T-cell (primary cell): ENCODE measurements around the gene ZNF468. TPM values are rescaled to one million over a fixed set of nuclear protein-coding genes. Genes with fewer than 3 reads are reported as not detected.
A peak's percentile ranks its signal among the peaks of the same experiment; 100 is the strongest.
"Not testable (repeated sequence)": the region's sequence is repeated elsewhere in the genome, so short reads cannot be mapped to it uniquely, and the experiment has no call there.

Source experiments
- ATAC-seq, 4 experiments: fragments of 200-7000 bp in 3 of 4; fragments of 150-1000 bp in 1 of 4; cut with Tn5 transposase; replicated peaks in 1 of 4; 1 replicate in 3 of 4; 2 replicates in 1 of 4; pipeline ENCODE4 v1.10.0; 2021; ENCODE audit warnings: moderate library complexity in 3 of 4, mild to moderate bottlenecking in 2 of 4, moderate number of reproducible peaks in 1 of 4
- CTCF ChIA-PET, 2 donors: fragments of 300-600 bp; sonication (Branson Sonifier 250); formaldehyde crosslinking; loops; one replicate each; lab custom pipeline; 2022; ENCODE audit warnings: antibody characterized with exemption in 2 of 2; lab: Charles Lee
- POLR2A ChIA-PET, 2 donors: fragments of 300-600 bp; sonication (Branson Sonifier 250); formaldehyde crosslinking; loops; one replicate each; lab custom pipeline; 2022; ENCODE audit warnings: antibody characterized with exemption in 2 of 2; lab: Charles Lee
- DNase-seq, 35 experiments: peaks; one replicate each; pipeline versions ENCODE4 v3.0.0 to v3.0.0-alpha.2; 2013 to 2023
- H3K27ac ChIP-seq: one replicate; pipeline ENCODE4 v1.5.1; 2013; ENCODE audit warnings: low read length
- H3K27me3 ChIP-seq, 2 experiments: replicated peaks in 1 of 2; 1 replicate in 1 of 2; 2 replicates in 1 of 2; pipeline versions ENCODE4 v1.6.1 to v1.7.0; 2013; ENCODE audit warnings: low read length in 1 of 2, mixed read lengths in 1 of 2; ENCODE audit not compliant: control insufficient read depth in 2 of 2, insufficient read depth in 2 of 2; ENCODE audit errors: extremely low read depth in 1 of 2
- H3K36me3 ChIP-seq, 2 donors: 1 replicate in 1 of 2; 2 replicates in 1 of 2; pipeline versions ENCODE4 v1.6.1 to v1.7.0; 2013; ENCODE audit warnings: low read length in 1 of 2; ENCODE audit not compliant: control insufficient read depth in 2 of 2, insufficient read depth in 1 of 2; ENCODE audit errors: extremely low read depth in 1 of 2
- H3K4me1 ChIP-seq, 2 experiments: 1 replicate in 1 of 2; 2 replicates in 1 of 2; pipeline versions ENCODE4 v1.6.1 to v1.7.0; 2013; ENCODE audit warnings: low read length in 2 of 2, mixed read lengths in 1 of 2; ENCODE audit not compliant: insufficient read depth in 2 of 2, control insufficient read depth in 1 of 2; ENCODE audit errors: extremely low read depth in 1 of 2
- H3K4me3 ChIP-seq, 2 donors: 1 replicate in 1 of 2; 2 replicates in 1 of 2; pipeline versions ENCODE4 v1.5.1 to v1.7.0; 2013; ENCODE audit warnings: mild to moderate bottlenecking in 2 of 2, low read length in 1 of 2, moderate library complexity in 1 of 2; ENCODE audit not compliant: control insufficient read depth in 1 of 2; ENCODE audit errors: extremely low read depth in 1 of 2
- H3K9me3 ChIP-seq: 2 replicates; pipeline ENCODE4 v1.7.0; 2013
- H3K27ac Mint-ChIP-seq, 2 donors: one replicate each; pipeline ENCODE4 v1.8.0; 2020 to 2021; ENCODE audit warnings: mild to moderate bottlenecking in 2 of 2, mixed read lengths in 2 of 2
- H3K27me3 Mint-ChIP-seq, 2 donors: one replicate each; pipeline ENCODE4 v1.8.0; 2021 to 2022; ENCODE audit warnings: mixed read lengths in 2 of 2
- H3K36me3 Mint-ChIP-seq: one replicate; pipeline ENCODE4 v1.8.0; 2021; ENCODE audit warnings: mixed read lengths
- H3K4me1 Mint-ChIP-seq, 3 donors: one replicate each; pipeline ENCODE4 v1.8.0; 2020 to 2022; ENCODE audit warnings: mixed read lengths in 3 of 3, mild to moderate bottlenecking in 1 of 3
- H3K4me3 Mint-ChIP-seq, 3 donors: one replicate each; pipeline ENCODE4 v1.8.0; 2020 to 2022; ENCODE audit warnings: mild to moderate bottlenecking in 3 of 3, mixed read lengths in 3 of 3, moderate library complexity in 3 of 3
- H3K9me3 Mint-ChIP-seq, 3 donors: one replicate each; pipeline ENCODE4 v1.8.0; 2020 to 2022; ENCODE audit warnings: mixed read lengths in 3 of 3
- WGBS: methylation state at CpG from one replicate; pipeline ENCODE4 v1.1.5; 2013; ENCODE audit warnings: missing lambda C conversion rate; ENCODE audit not compliant: insufficient coverage; 5-methylcytosine and 5-hydroxymethylcytosine counted together
- total RNA-seq, 35 experiments: library from RNA in 6 of 35; stranded (reverse) in 6 of 35; fragments of 120-200 nt in 1 of 35; gene quantifications; one replicate each; pipeline versions ENCODE4 v1.2.1 to v1.2.4 and lab custom pipeline; 2013 to 2026

ZNF468 gene
- total RNA-seq, 5 donors from 2014 or later (not counting 1 experiment from before 2014, with no cell fraction given) = 14.5 to 23.6 (median 18.3) TPM

- Mint-ChIP-seq H3K36me3 (peaks cover 26% of the 10 kb centered on the region), H3K9me3 (peaks cover 25 to 56% (median 47%) of the 10 kb centered on the region in 3 donors)
- H3K27me3 ChIP-seq, H3K9me3 ChIP-seq, H3K27ac Mint-ChIP-seq, H3K27me3 Mint-ChIP-seq, H3K36me3 ChIP-seq, DNase-seq, POLR2A ChIA-PET, H3K4me1 Mint-ChIP-seq, CTCF ChIA-PET, H3K4me3 Mint-ChIP-seq, H3K4me1 ChIP-seq, H3K4me3 ChIP-seq, ATAC-seq, H3K27ac ChIP-seq: not testable (repeated sequence)
- WGBS = 96% methylated on average over 4 of the region's 6 CpGs
Measured at GRCh38 chr19:52872996-52873395, 15.6 kb upstream of the ZNF468 start.

GRCh38 chr19:52871466-52871865 is 14.0 kb upstream of the ZNF468 start:
- H3K9me3 ChIP-seq = no peaks in the 10 kb centered on the region
- ATAC-seq = no peak
- Mint-ChIP-seq H3K36me3 (peaks cover 20% of the 10 kb centered on the region), H3K9me3 (peaks cover 18 to 52% (median 37%) of the 10 kb centered on the region in 3 donors), H3K4me3 (no peak overlapping the region), H3K27me3 (no peaks in the 10 kb centered on the region), H3K27ac (no peak overlapping the region), H3K4me1 (no peaks in the 10 kb centered on the region)
- DNase-seq = no peak
- H3K27ac ChIP-seq = no peak overlapping the region
- no peak overlapping the region for H3K4me3 ChIP-seq
- ChIA-PET POLR2A (no interaction called here), CTCF (no interaction called here)
- 93% methylated on average over 3 of the region's 3 CpGs for WGBS
- no peaks in the 10 kb centered on the region for H3K27me3 ChIP-seq
- no peaks in the 10 kb centered on the region for H3K4me1 ChIP-seq
- no peaks in the 10 kb centered on the region for H3K36me3 ChIP-seq

GRCh38 chr19:52868031-52868430 is 10.6 kb upstream of the ZNF468 start:
- peaks cover 16% of the 10 kb centered on the region for H3K36me3 Mint-ChIP-seq
- peaks cover 6 to 25% (median 12%) of the 10 kb centered on the region in 3 donors for H3K9me3 Mint-ChIP-seq
- H3K27me3 Mint-ChIP-seq, H3K27ac Mint-ChIP-seq, H3K4me1 ChIP-seq, H3K4me3 Mint-ChIP-seq, H3K27ac ChIP-seq, DNase-seq, H3K4me3 ChIP-seq, ATAC-seq, CTCF ChIA-PET, H3K9me3 ChIP-seq, H3K4me1 Mint-ChIP-seq, H3K36me3 ChIP-seq, POLR2A ChIA-PET, H3K27me3 ChIP-seq: not testable (repeated sequence)
- 100% methylated on average over 2 of the region's 11 CpGs for WGBS

GRCh38 chr19:52856540-52857377 is 660 bp downstream of the ZNF468 start:
- CTCF ChIA-PET = not testable (repeated sequence)
- under 1% methylated on average over 18 of the region's 31 CpGs for WGBS

GRCh38 chr19:52847352-52847751 is 10.1 kb downstream of the ZNF468 start:
- no CpG with 5 or more reads among the region's 5 CpGs for WGBS
- POLR2A ChIA-PET, H3K4me1 ChIP-seq, DNase-seq, H3K4me1 Mint-ChIP-seq, H3K27me3 ChIP-seq, H3K27ac Mint-ChIP-seq, H3K27me3 Mint-ChIP-seq, H3K4me3 Mint-ChIP-seq, CTCF ChIA-PET, H3K4me3 ChIP-seq, ATAC-seq, H3K27ac ChIP-seq, H3K9me3 ChIP-seq: not testable (repeated sequence)
- H3K36me3 ChIP-seq = peaks cover 31 to 90% of the 10 kb centered on the region in 2 donors
- Mint-ChIP-seq H3K9me3 (peaks cover 10 to 40% (median 38%) of the 10 kb centered on the region in 3 donors), H3K36me3 (peaks cover 85% of the 10 kb centered on the region)

More at GRCh38 chr19:52856540-52857377, 660 bp downstream of the ZNF468 start:
- ATAC-seq (peak in 2 of 4 experiments; percentile 3 to 13), DNase-seq (peak in 2 of 35 experiments; percentile 3)
- H3K9me3 ChIP-seq, H3K27me3 Mint-ChIP-seq, H3K9me3 Mint-ChIP-seq, H3K27me3 ChIP-seq, POLR2A ChIA-PET: not testable (repeated sequence)
- Mint-ChIP-seq H3K36me3 (peaks cover 39% of the 10 kb centered on the region), H3K4me3 (peak overlapping the region; percentile 93 to 97 (median 94)), H3K4me1 (peaks cover 12 to 31% (median 24%) of the 10 kb centered on the region in 3 donors), H3K27ac (peak overlapping the region; percentile 79 to 91)
- Histone ChIP-seq H3K36me3 (peaks cover 0 to 22% of the 10 kb centered on the region in 2 donors), H3K4me3 (peak overlapping the region; percentile 80 to 88), H3K27ac (peak overlapping the region; percentile 57), H3K4me1 (peaks cover 0 to 15% of the 10 kb centered on the region in 2 experiments)

- Histone ChIP-seq H3K9me3 (peaks cover 34% of the 10 kb centered on the region), H3K36me3 (peaks cover 24 to 53% of the 10 kb centered on the region in 2 donors)
- H3K4me3 ChIP-seq, H3K27ac Mint-ChIP-seq, DNase-seq, CTCF ChIA-PET, H3K27ac ChIP-seq, H3K4me1 ChIP-seq, H3K27me3 ChIP-seq, H3K27me3 Mint-ChIP-seq, H3K4me1 Mint-ChIP-seq, H3K4me3 Mint-ChIP-seq, ATAC-seq, POLR2A ChIA-PET: not testable (repeated sequence)
- peaks cover 19 to 62% (median 61%) of the 10 kb centered on the region in 3 donors for H3K9me3 Mint-ChIP-seq
- H3K36me3 Mint-ChIP-seq = peaks cover 87% of the 10 kb centered on the region
- WGBS = 100% methylated on average over 2 of the region's 10 CpGs
Measured at GRCh38 chr19:52840825-52841465, 16.5 kb downstream of the ZNF468 start.
